ENCODE data around the gene MYLK. TPM values are rescaled to one million over a fixed set of nuclear protein-coding genes. Genes with fewer than 3 reads are reported as not detected.
A peak's percentile ranks its signal among the peaks of the same experiment; 100 is the strongest.

The MYLK gene
- total and polyA plus RNA-seq, 8 donors = 35.1 to 916 (median 340) TPM

DNA sequence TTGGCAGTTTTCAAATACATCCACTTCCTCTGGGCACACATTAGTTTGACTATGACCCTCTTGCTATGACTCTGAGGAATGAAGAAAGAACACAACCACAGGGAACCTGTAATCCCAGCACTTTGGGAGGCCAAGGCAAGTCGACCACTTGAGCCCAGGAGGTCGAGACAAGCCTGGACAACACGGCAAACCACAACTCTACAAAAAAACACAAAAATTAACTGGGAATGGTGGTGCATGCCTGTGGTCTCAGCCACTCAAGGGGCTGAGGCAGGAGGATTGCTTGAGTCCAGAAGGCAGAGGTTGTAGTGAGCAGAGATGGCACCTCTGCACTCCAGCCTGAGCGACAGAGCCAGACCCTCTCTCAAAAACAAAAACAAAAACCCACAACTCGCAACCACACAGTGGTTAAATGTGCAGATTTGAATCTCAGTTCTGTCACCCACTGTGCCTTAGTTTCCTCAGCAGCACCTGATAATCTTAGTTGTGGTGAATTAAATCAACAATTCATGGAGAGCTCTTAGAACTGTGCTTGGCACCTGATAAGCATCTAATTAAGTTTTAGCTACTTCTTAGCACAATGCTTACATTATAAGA, 65.7 kb downstream of the MYLK start:
- peaks cover 14 to 22% (median 17%) of the 10 kb centered on the region in 4 donors for H3K4me1 ChIP-seq
- no peak overlapping the region for H3K4me3 ChIP-seq
- no peaks in the 10 kb centered on the region for H3K27me3 ChIP-seq
- intact Hi-C loops (cut with DNase I; ENCODE audit: low total_unique reads) = no loop called here
- peak overlapping the region in 1 of 5 donors; percentile 14 for H3K27ac ChIP-seq
- no peaks in the 10 kb centered on the region for H3K36me3 ChIP-seq
- TF ChIP-seq POLR2AphosphoS5 (IDR thresholded peaks at IDR 0.05) = no peak
- DNase-seq = no peak
- WGBS, 5 donors = 51 to 68% (median 62%) methylated on average over 5 of the region's 5 CpGs
- peaks cover 0 to 6% (median 0%) of the 10 kb centered on the region in 4 donors for H3K9me3 ChIP-seq

DNA sequence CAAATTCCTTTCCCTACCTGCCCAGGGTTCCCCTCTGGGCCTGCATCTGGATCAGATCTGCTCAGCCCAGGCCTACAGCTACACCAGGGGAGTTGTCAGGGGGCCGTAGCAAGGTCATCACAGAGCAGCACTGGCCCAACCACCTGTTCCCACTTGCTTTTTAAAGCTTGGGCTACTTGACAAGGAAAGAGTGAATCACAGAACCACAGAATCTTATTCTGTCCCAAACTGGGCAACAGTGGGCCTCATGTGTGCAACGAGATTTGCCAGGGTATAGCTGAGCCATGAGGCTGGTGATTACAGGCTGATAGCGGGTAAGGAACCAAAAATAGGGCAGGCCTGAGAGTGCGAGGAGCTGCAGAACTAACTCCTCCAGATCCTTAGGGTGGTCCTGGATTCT, 66.7 kb downstream of the MYLK start:
- Histone ChIP-seq H3K4me1 (peaks cover 14 to 22% (median 17%) of the 10 kb centered on the region in 4 donors), H3K27me3 (no peaks in the 10 kb centered on the region), H3K4me3 (no peak overlapping the region), H3K27ac (peak overlapping the region in 3 of 5 donors; percentile 34 to 60 (median 47)), H3K9me3 (peaks cover 0 to 6% (median 0%) of the 10 kb centered on the region in 4 donors), H3K36me3 (no peaks in the 10 kb centered on the region)
- 76 to 86% (median 84%) methylated on average over 4 of the region's 4 CpGs for WGBS, 5 donors
- intact Hi-C loops (cut with DNase I; ENCODE audit: low total_unique reads) = no loop called here
- no peak for DNase-seq
- TF ChIP-seq POLR2AphosphoS5 (IDR thresholded peaks at IDR 0.05) (no peak), EP300 (IDR thresholded peaks at IDR 0.05) (no peak), POLR2A (IDR thresholded peaks at IDR 0.05) (no peak)
- TF ChIP-seq, protein P1, sequence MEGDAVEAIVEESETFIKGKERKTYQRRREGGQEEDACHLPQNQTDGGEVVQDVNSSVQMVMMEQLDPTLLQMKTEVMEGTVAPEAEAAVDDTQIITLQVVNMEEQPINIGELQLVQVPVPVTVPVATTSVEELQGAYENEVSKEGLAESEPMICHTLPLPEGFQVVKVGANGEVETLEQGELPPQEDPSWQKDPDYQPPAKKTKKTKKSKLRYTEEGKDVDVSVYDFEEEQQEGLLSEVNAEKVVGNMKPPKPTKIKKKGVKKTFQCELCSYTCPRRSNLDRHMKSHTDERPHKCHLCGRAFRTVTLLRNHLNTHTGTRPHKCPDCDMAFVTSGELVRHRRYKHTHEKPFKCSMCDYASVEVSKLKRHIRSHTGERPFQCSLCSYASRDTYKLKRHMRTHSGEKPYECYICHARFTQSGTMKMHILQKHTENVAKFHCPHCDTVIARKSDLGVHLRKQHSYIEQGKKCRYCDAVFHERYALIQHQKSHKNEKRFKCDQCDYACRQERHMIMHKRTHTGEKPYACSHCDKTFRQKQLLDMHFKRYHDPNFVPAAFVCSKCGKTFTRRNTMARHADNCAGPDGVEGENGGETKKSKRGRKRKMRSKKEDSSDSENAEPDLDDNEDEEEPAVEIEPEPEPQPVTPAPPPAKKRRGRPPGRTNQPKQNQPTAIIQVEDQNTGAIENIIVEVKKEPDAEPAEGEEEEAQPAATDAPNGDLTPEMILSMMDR (IDR thresholded peaks at IDR 0.05) = no peak

DNA sequence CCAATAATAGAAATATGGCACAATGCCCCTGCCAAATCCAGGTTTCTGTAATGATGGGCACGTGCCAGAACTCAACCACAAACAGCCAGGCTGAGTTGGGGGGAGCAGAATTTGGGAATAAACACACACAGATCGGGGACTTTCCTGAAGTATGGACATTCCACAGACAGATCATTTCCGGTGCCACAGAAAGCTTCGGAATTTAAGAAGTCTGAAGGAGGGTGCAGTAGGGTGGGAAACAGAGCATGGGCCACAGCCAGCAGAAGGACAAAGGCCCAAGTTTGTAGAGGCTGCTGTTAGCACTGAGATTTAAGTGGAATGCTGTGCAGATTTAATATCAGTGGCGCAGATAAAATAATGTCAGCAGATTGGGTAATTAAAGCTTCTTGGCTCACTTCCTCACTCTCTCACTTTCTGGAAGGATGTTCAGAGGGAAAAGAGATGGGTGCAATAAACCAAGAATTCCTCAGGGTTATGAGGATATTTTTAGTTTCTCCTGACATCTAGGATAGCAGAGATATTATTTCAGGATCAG, 67.4 kb downstream of the MYLK start:
- peak overlapping the region in 2 of 5 donors; percentile 28 to 60 for H3K27ac ChIP-seq
- H3K4me3 ChIP-seq = no peak overlapping the region
- H3K27me3 ChIP-seq = no peaks in the 10 kb centered on the region
- no peaks in the 10 kb centered on the region for H3K9me3 ChIP-seq
- TF ChIP-seq EP300 (IDR thresholded peaks at IDR 0.05) (no peak), POLR2AphosphoS5 (IDR thresholded peaks at IDR 0.05) (no peak), POLR2A (IDR thresholded peaks at IDR 0.05) (no peak)
- TF ChIP-seq, protein P1 (IDR thresholded peaks at IDR 0.05) = no peak
- peaks cover 14 to 22% (median 17%) of the 10 kb centered on the region in 4 donors for H3K4me1 ChIP-seq
- 14 to 45% (median 22%) methylated on average over 5 of the region's 5 CpGs for WGBS, 5 donors
- intact Hi-C loops (cut with DNase I; ENCODE audit: low total_unique reads) = no loop called here
- peak in 1 of 2 donors; percentile 45 for DNase-seq
- H3K36me3 ChIP-seq = no peaks in the 10 kb centered on the region

DNA sequence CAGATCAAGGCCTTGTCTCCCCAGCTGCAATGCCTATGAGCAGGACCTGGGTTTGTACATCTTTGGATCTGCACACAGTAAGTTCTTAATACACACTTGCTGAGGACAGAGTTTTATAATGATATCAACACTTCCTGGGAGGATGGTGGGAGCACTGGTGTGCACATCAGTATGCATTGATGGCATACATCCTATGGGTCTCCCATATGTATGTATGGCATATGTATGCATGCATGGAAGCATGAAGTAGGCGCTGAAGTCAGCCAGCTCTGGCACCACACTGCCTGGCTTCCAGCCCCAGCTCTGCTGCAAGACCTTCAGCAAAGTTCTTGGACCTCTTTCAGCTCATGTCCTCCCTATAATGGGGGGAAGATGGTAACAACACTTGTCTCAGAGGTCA, 68.2 kb downstream of the MYLK start:
- Histone ChIP-seq H3K36me3 (no peaks in the 10 kb centered on the region), H3K27ac (peak overlapping the region in 2 of 5 donors; percentile 28 to 60), H3K27me3 (no peaks in the 10 kb centered on the region), H3K4me3 (no peak overlapping the region), H3K4me1 (peaks cover 14 to 22% (median 17%) of the 10 kb centered on the region in 4 donors), H3K9me3 (no peaks in the 10 kb centered on the region)
- intact Hi-C loops (cut with DNase I; ENCODE audit: low total_unique reads) = no loop called here
- WGBS, 5 donors = 83 to 100% (median 94%) methylated on average over 1 of the region's 1 CpG
- TF ChIP-seq, protein P1 (IDR thresholded peaks at IDR 0.05) = no peak
- TF ChIP-seq POLR2A (IDR thresholded peaks at IDR 0.05) (no peak), EP300 (IDR thresholded peaks at IDR 0.05) (no peak), POLR2AphosphoS5 (IDR thresholded peaks at IDR 0.05) (no peak)
- DNase-seq = no peak

DNA sequence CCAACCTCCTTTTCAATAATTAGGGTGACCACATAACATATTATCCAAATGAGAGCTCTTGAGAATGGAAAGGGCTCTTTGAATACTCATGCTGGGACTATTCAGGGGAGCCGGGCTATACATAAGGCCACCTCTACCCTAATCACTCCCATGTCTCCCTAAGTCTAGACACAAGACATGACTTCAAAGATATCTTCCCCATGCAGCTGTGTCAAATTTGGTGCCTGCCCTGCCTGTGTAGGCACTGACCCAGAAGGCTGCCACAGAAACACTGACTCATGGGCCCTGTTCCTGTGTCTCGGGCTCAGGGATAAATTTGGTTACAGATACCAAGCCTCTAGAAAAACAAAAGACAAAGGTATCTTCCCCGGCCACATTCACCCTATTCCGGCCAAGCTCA, 70.3 kb downstream of the MYLK start:
- H3K4me1 ChIP-seq = peaks cover 14 to 22% (median 17%) of the 10 kb centered on the region in 4 donors
- TF ChIP-seq POLR2A (IDR thresholded peaks at IDR 0.05) (no peak), EP300 (IDR thresholded peaks at IDR 0.05) (no peak), POLR2AphosphoS5 (IDR thresholded peaks at IDR 0.05) (no peak)
- TF ChIP-seq, protein P1 (IDR thresholded peaks at IDR 0.05) = no peak
- 81 to 96% (median 92%) methylated on average over 4 of the region's 4 CpGs for WGBS, 5 donors
- intact Hi-C loops (cut with DNase I; ENCODE audit: low total_unique reads) = no loop called here
- H3K27ac ChIP-seq = no peak overlapping the region
- H3K27me3 ChIP-seq = no peaks in the 10 kb centered on the region
- H3K9me3 ChIP-seq = no peaks in the 10 kb centered on the region
- no peaks in the 10 kb centered on the region for H3K36me3 ChIP-seq
- no peak overlapping the region for H3K4me3 ChIP-seq
- DNase-seq = no peak

Data from stomach (tissue), 9 donors.